NCI-H774 (cell line): ENCODE measurements around the gene STPG3.

Experiments
- DNase-seq: peaks from one replicate; lab custom pipeline; 2025; lab: John Stamatoyannopoulos, UW

STPG3 gene

GRCh38 chr9:137266585-137267453 lies 15.7 kb downstream of the STPG3 start:
- DNase-seq, result no peak

- DNase-seq, result no peak
Observed at GRCh38 chr9:137267933-137268355, 16.9 kb downstream of the STPG3 start.

GRCh38 chr9:137268538-137269201 lies 17.6 kb downstream of the STPG3 start:
- no peak for DNase-seq

GRCh38 chr9:137269231-137269772 lies 18.2 kb downstream of the STPG3 start:
- DNase-seq, result no peak

GRCh38 chr9:137270929-137271695 lies 20.0 kb downstream of the STPG3 start:
- no peak for DNase-seq

GRCh38 chr9:137271696-137272076 lies 20.6 kb downstream of the STPG3 start:
- no peak for DNase-seq

GRCh38 chr9:137272241-137273094 lies 21.4 kb downstream of the STPG3 start:
- DNase-seq, result no peak

GRCh38 chr9:137273095-137273490 lies 22.0 kb downstream of the STPG3 start:
- DNase-seq, result no peak

- no peak for DNase-seq
Observed at GRCh38 chr9:137273611-137274320, 22.7 kb downstream of the STPG3 start.

GRCh38 chr9:137275203-137275587 lies 24.1 kb downstream of the STPG3 start:
- no peak for DNase-seq

- no peak for DNase-seq
Observed at GRCh38 chr9:137275588-137276472, 24.7 kb downstream of the STPG3 start.

GRCh38 chr9:137276473-137277328 lies 25.6 kb downstream of the STPG3 start:
- DNase-seq, result no peak

GRCh38 chr9:137277329-137278041 lies 26.4 kb downstream of the STPG3 start, which contains the start of gene TOR4A:
TOR4A (plus strand) TSS chr9:137277726; CDS start chr9:137278690, 964 bp downstream.
- no peak for DNase-seq

- DNase-seq, result no peak
Observed at GRCh38 chr9:137278061-137278701, 27.1 kb downstream of the STPG3 start.

- no peak for DNase-seq
Observed at GRCh38 chr9:137278721-137279711, 27.9 kb downstream of the STPG3 start.
